AG09319 (cell line): Measurements from ENCODE around the gene FMN1.

Experiments used
- DNase-seq: peaks from one replicate; pipeline ENCODE4 v3.0.0-alpha.2; 2010; ENCODE audit warnings: low read depth; ENCODE audit errors: extremely low read depth
- TF ChIP-seq, protein P1 (sequence below): IDR thresholded peaks from 2 replicates; pipeline ENCODE4 v1.5.1; 2011; ENCODE audit warnings: low read depth, mild to moderate bottlenecking, inconsistent platforms, low read length, moderate library complexity

The FMN1 gene

GRCh38 chr15:33163816-33164215 lies 30.7 kb downstream of the FMN1 start:
- TF ChIP-seq, protein P1, sequence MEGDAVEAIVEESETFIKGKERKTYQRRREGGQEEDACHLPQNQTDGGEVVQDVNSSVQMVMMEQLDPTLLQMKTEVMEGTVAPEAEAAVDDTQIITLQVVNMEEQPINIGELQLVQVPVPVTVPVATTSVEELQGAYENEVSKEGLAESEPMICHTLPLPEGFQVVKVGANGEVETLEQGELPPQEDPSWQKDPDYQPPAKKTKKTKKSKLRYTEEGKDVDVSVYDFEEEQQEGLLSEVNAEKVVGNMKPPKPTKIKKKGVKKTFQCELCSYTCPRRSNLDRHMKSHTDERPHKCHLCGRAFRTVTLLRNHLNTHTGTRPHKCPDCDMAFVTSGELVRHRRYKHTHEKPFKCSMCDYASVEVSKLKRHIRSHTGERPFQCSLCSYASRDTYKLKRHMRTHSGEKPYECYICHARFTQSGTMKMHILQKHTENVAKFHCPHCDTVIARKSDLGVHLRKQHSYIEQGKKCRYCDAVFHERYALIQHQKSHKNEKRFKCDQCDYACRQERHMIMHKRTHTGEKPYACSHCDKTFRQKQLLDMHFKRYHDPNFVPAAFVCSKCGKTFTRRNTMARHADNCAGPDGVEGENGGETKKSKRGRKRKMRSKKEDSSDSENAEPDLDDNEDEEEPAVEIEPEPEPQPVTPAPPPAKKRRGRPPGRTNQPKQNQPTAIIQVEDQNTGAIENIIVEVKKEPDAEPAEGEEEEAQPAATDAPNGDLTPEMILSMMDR, result no peak
- DNase-seq, result no peak

DNA sequence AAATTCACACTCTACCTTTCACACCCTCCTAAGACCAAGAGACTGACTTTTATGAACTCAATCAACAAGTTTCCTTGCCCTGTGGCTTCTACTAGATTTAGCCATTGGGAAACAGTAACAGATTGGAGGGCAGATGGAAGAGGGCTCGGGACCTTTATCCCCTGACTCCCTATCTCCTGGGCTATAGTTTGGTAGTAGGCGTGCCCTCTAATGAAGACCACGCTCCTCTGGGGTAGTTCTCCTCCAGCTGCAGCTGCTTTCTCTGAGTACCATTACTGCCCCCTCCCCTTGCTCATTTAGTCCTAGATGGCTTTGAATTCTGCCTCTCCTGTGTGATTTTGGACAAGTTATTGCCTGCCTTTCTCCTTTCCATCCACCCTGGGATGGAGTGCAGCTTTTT lies 33.3 kb downstream of the FMN1 start:
- TF ChIP-seq, protein P1, result no peak
- no peak for DNase-seq

DNA sequence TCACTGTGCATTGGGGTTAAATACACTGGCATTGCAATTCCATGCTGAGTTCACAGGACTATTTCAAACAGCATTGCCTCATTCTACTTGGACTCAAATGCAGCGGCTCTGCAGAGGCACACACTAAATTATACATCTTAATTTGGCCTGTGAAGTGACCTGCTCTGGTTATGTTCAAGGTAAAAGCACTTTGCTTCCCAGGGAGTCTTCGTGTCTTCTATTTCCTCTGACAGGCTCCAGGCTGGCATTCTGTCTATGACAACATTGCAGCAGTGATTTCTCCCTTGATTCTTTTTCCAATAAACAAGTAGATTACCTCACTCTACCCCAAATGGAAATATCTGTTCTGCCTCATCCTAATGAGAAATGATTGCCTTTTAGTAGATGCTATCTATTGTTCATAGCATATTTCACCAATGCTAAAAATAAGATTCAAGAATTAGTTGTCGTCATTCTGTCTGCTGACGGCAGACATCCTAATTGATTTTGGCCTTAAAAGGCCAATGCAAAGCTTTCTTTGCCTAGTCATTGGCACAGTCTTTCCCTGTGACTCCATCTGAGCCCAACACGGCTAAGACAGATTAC lies 33.8 kb downstream of the FMN1 start:
- DNase-seq, result no peak
- TF ChIP-seq, protein P1, result no peak

DNA sequence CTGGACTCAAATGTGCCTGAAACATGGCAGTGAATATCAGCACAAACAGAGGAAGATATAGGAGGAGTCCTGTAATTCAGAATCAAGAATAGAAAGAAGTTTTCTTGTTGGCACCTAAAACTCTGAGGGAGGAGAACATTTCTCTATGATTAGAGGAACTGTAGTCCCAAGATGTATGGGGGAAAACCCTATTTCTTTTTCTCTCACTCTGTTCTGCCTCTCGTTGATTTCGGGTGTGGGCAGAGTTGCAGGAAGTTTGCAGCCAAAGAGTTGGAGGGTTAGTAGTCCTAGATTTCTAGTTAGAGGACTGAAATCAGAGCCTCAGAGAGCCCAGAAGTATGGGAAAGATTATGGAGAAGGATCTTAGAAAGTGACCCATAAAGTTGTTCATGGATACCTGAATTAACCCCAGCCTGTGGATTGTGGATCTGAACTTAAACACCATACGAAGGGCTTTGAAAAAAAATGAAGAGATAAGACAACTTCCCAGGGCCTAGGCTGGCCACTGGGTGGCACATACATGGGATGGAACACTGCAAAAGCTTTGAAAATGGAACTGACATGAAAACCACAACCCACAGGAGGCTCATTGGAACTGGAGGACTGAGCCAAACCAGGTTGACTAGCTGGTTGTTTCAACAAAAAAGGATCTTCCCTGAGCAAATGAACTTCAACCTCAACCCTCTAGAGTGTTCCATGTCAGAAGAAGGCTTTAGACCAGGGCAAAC lies 34.6 kb downstream of the FMN1 start:
- TF ChIP-seq, protein P1, result no peak
- no peak for DNase-seq

GRCh38 chr15:33158366-33158765 lies 36.1 kb downstream of the FMN1 start:
- no peak for DNase-seq
- TF ChIP-seq, protein P1, result no peak

- TF ChIP-seq, protein P1, result no peak
- DNase-seq, result no peak
Observed at GRCh38 chr15:33157371-33158037, 37.0 kb downstream of the FMN1 start.
